ENCODE data around the gene SREBF2.

SREBF2 gene

DNA sequence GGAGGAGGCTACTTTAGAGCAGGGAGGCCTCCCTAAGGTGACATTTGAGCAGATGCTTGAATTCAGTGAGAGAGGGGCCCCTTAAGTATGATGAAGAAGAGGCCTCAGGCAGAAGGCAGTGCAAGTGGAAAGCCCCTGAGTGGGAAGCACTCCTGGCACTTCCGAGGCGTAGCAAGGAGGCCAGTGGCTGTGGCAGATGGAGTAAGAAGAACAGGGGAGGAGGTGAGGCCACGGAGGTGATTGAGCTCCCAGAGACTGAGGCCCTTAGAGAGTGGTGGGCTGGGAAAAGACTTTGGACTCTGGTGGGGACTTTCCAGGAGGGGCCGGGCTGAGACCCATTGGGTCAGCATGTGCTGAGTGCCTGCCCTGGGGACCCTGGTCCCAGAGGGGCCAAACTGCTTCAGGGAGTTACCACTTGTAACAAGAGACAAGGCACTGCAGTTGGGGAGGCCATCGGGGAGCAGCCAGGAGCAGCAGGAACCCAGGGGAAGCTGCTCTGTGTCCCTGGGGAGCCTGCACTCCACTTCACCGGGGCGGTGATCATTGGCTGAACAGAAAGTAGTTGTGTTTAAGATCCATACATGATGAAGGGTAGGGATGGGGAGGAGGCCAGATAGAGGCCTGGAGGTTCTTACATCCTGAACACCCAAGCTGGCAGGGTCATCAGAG is 116.5 kb downstream of the SREBF2 start:
- DNase-seq, result no peak

DNA sequence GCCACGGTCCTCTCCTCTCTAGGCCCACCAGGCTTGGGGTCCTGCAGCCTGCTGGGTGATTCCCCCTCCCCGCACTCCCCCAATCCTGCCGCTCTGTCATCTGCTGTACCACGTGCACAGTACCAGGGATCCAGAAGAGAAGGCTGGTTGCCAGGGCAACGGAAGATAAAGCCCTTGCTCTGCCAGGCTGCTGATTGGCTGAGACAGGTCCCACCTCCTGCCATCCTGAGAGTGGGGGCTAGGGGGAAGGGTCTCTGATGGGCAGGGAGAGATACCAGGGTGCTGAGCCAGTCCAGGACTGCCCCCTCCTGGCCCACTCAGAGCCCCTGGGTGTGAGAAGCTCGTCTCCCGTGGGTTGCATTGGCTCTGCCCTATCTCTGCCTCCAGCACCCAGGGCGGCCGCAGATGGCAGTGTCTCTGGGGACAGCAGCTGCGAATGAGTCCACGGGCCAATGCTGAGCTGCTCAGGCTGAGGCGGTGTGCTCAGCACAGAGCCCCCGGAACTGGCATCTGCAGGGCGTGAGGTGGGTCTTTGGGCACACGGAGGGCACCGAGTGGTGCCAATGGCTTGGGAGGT is 119.1 kb downstream of the SREBF2 start, which contains the start of gene SMIM45:
Gene SMIM45, plus strand, starts transcription at position 253 of the 577 bp plus-strand sequence.
- DNase-seq, result no peak

DNA sequence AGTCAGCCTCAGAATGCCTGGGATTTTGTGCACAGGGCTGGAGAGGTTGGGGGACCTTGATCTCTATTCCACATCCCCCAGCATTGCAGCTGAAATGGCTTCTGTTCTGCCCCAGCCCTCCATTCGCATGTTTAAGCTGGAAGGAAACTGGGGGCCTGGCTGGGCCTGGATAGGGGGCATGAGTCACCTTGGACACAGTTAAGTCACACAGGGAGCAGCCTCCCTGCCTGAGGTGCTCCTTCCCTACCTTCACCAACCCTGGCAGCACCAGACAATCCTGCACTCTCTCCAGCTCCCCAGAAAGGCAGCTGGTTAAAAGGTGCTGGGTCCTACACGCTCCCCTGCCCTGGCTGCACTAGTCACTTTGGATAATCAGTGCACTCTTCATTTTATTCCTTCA is 119.8 kb downstream of the SREBF2 start:
- DNase-seq, result no peak

Data from bone marrow (tissue), 2 donors.